Endothelial cell of umbilical vein (primary cell): ENCODE measurements around the gene CNDP1. TPM values are rescaled to one million over a fixed set of nuclear protein-coding genes. Genes with fewer than 3 reads are reported as not detected.
"Not testable (repeated sequence)": the region's sequence is repeated elsewhere in the genome, so short reads cannot be mapped to it uniquely, and the experiment has no call there.

Experiments
- BruUV-seq: library from RNA; stranded (reverse); fragments of 400-500 nt; replicated peaks from 2 replicates; lab custom pipeline; 2021; lab: Mats Ljungman, UMichigan
- CTCF ChIA-PET: fragments of 300-600, 350-600 bp; sonication (Branson Sonifier 250); formaldehyde crosslinking; loops from one replicate; lab custom pipeline; 2021; ENCODE audit warnings: antibody characterized with exemption, inconsistent platforms; lab: Charles Lee
- POLR2A ChIA-PET: fragments of 300-600, 350-600 bp; sonication (Branson Sonifier 250); formaldehyde crosslinking; loops from one replicate; lab custom pipeline; 2021; ENCODE audit warnings: antibody characterized with exemption, inconsistent platforms; lab: Charles Lee
- DNase-seq: peaks from one replicate; pipeline ENCODE4 v3.0.0-alpha.2; 2011; ENCODE audit warnings: low read depth, low spot score
- FAIRE-seq: peaks from 2 replicates; lab custom pipeline; 2011; peaks lifted over from hg19 to GRCh38; lab: Jason Lieb, UNC
- H2AFZ ChIP-seq: 2 replicates; pipeline ENCODE4 v1.6.0; 2012; ENCODE audit warnings: low read depth, low read length, control low read depth, inconsistent platforms
- H3K27ac ChIP-seq: 2 replicates; pipeline ENCODE4 v1.5.1; 2011; ENCODE audit warnings: low read depth, mild to moderate bottlenecking, control low read depth, low read length, moderate library complexity; ENCODE audit not compliant: insufficient read depth
- H3K27me3 ChIP-seq, 2 experiments: 2 replicates each; pipeline versions ENCODE4 v1.6.0 to v1.6.1; 2011; ENCODE audit warnings: low read length in 2 of 2, mixed read lengths in 1 of 2; ENCODE audit not compliant: control insufficient read depth in 2 of 2, insufficient read depth in 2 of 2
- H3K36me3 ChIP-seq, 2 experiments: 2 replicates in 1 of 2; 3 replicates in 1 of 2; pipeline ENCODE4 v1.5.1; 2011; ENCODE audit warnings: low read length in 2 of 2, mild to moderate bottlenecking in 1 of 2, moderate library complexity in 1 of 2; ENCODE audit not compliant: control insufficient read depth in 2 of 2, insufficient read depth in 2 of 2; ENCODE audit errors: extremely low read depth in 1 of 2
- H3K4me1 ChIP-seq: 3 replicates; pipeline ENCODE4 v1.5.1; 2011; ENCODE audit warnings: mild to moderate bottlenecking, low read length; ENCODE audit not compliant: control insufficient read depth, insufficient read depth; ENCODE audit errors: extremely low read depth
- H3K4me2 ChIP-seq: 2 replicates; pipeline ENCODE4 v1.6.1; 2011; ENCODE audit warnings: low read length, control low read depth, mixed read lengths; ENCODE audit not compliant: insufficient read depth
- H3K4me3 ChIP-seq, 3 experiments: fragments of 200-600 bp in 1 of 3; sonication (generic), shearing (Covaris generic) in 1 of 3; replicated peaks in 1 of 3; 2 replicates each; pipeline ENCODE4 v1.5.1; 2011 to 2016; ENCODE audit warnings: control low read depth in 3 of 3, low read length in 3 of 3, mild to moderate bottlenecking in 2 of 3, inconsistent platforms in 1 of 3, low read depth in 1 of 3, moderate library complexity in 1 of 3; ENCODE audit not compliant: insufficient read depth in 1 of 3
- H3K79me2 ChIP-seq: 2 replicates; pipeline ENCODE4 v1.6.0; 2012; ENCODE audit warnings: low read length, inconsistent platforms; ENCODE audit not compliant: control insufficient read depth, insufficient read depth
- H3K9ac ChIP-seq: replicated peaks from 2 replicates; pipeline ENCODE3; 2011; ENCODE audit warnings: low read length, control low read depth; ENCODE audit not compliant: insufficient read depth; ENCODE audit errors: extremely low read depth
- H3K9me1 ChIP-seq: replicated peaks from 3 replicates; pipeline ENCODE4 v1.6.0; 2011; ENCODE audit warnings: mild to moderate bottlenecking, low read length; ENCODE audit not compliant: control insufficient read depth, insufficient read depth; ENCODE audit errors: extremely low read depth
- H3K9me3 ChIP-seq: replicated peaks from 2 replicates; pipeline ENCODE4 v1.5.1; 2012; ENCODE audit warnings: low read length, inconsistent platforms; ENCODE audit not compliant: control insufficient read depth, insufficient read depth
- H4K20me1 ChIP-seq: replicated peaks from 2 replicates; pipeline ENCODE3; 2011; ENCODE audit warnings: mild to moderate bottlenecking, low read length; ENCODE audit not compliant: control insufficient read depth, insufficient read depth; ENCODE audit errors: extremely low read depth
- CTCF ChIP-seq, 2 donors: IDR thresholded peaks; 1 replicate in 1 of 2; 2 replicates in 1 of 2; pipeline ENCODE4 v1.5.1; 2011; ENCODE audit warnings: low read length in 2 of 2, mild to moderate bottlenecking in 2 of 2, moderate library complexity in 2 of 2, control low read depth in 1 of 2, inconsistent platforms in 1 of 2, low read depth in 1 of 2; ENCODE audit not compliant: insufficient read depth in 1 of 2; ENCODE audit errors: extremely low read depth in 1 of 2
- EZH2 ChIP-seq: IDR thresholded peaks from 2 replicates; pipeline ENCODE4 v1.6.1; 2012; ENCODE audit warnings: borderline replicate concordance, low read depth, mild to moderate bottlenecking, moderate library complexity, low read length, inconsistent platforms; ENCODE audit not compliant: severe bottlenecking
- FOS ChIP-seq: IDR thresholded peaks from 2 replicates; pipeline ENCODE4 v1.6.1; 2011; ENCODE audit warnings: mild to moderate bottlenecking, low read length, moderate library complexity, borderline replicate concordance; ENCODE audit not compliant: insufficient read depth
- GATA2 ChIP-seq: IDR thresholded peaks from 2 replicates; pipeline ENCODE4 v1.7.0; 2011; ENCODE audit warnings: low read depth, mild to moderate bottlenecking, moderate library complexity, mixed read lengths, low read length; ENCODE audit not compliant: insufficient read length, insufficient read depth
- JUN ChIP-seq: IDR thresholded peaks from 2 replicates; pipeline ENCODE4 v1.6.1; 2011; ENCODE audit warnings: borderline replicate concordance, low read depth; ENCODE audit not compliant: insufficient read length, insufficient read depth
- POLR2AphosphoS5 ChIP-seq: IDR thresholded peaks from 2 replicates; pipeline ENCODE4 v1.6.1; 2012; ENCODE audit warnings: low read depth, mild to moderate bottlenecking, control low read depth, low read length, moderate library complexity; ENCODE audit not compliant: insufficient read depth
- dilution Hi-C: fragments of 300-500 bp; cut with MboI; formaldehyde crosslinking; loops from one replicate; pipeline ENCODE4 v1.15.0; 2019; ENCODE audit warnings: low sequenced_read_pairs; ENCODE audit not compliant: extremely low pct_ligation_motif_present
- intact Hi-C: fragments of 100-400 bp; cut with micrococcal nuclease; formaldehyde crosslinking; loops from one replicate; pipeline ENCODE4 v1.10.0; 2022
- polyA plus RNA-seq, 4 experiments: library from polyadenylated mRNA; depleted of rRNA in 3 of 4; stranded (reverse) in 3 of 4; unstranded in 1 of 4; fragments of >200 nt; gene quantifications; 2 replicates each; pipeline versions ENCODE4 v1.2.1 to v1.2.3, GENCODE V29; 2011 to 2012; ENCODE audit warnings: missing spikeins in 1 of 4
- total RNA-seq: library from RNA; stranded (reverse); gene quantifications from 2 replicates; pipeline ENCODE4 v1.2.3, GENCODE V29; 2021

CNDP1 gene
- total and polyA plus RNA-seq, 2 donors (not counting 3 experiments of a cell fraction or from before 2014, with no cell fraction given): not detected

DNA sequence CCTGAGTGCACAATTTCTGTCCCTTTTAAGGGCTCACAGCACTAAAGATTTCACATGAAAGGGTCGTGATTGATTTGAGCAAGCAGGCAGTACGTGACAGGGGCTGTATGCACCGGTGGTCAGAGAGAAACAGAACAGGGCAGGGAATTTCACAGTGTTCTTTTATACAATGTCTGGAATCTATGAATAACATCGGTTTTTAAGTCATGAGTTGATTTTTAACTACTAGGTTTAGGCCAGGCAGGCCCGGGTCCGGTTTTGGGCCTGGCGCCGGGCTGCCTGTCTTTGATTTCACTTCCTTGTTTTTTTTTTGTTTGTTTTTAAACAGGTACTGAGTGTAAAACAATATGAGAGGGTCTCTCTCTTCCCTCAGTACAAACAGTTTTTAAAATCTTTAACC is 33.5 kb upstream of the CNDP1 start:
- H3K9me1 ChIP-seq, DNase-seq, dilution Hi-C loops, H3K27me3 ChIP-seq, intact Hi-C loops, POLR2A ChIA-PET, H2AFZ ChIP-seq, H3K9ac ChIP-seq, H3K4me3 ChIP-seq, BruUV-seq, H3K9me3 ChIP-seq, H3K4me2 ChIP-seq, FAIRE-seq, H4K20me1 ChIP-seq, H3K27ac ChIP-seq: not testable (repeated sequence)
- Histone ChIP-seq H3K4me1 (peaks cover 11% of the 10 kb centered on the region), H3K36me3 (peaks cover 3 to 18% of the 10 kb centered on the region in 2 experiments), H3K79me2 (peaks cover 23% of the 10 kb centered on the region)
- CTCF ChIA-PET: interaction anchor here (0.7 kb wide), 1 partner anchor 51 kb away, joined by 3 read pairs; no protein-coding TSS in a partner anchor

DNA sequence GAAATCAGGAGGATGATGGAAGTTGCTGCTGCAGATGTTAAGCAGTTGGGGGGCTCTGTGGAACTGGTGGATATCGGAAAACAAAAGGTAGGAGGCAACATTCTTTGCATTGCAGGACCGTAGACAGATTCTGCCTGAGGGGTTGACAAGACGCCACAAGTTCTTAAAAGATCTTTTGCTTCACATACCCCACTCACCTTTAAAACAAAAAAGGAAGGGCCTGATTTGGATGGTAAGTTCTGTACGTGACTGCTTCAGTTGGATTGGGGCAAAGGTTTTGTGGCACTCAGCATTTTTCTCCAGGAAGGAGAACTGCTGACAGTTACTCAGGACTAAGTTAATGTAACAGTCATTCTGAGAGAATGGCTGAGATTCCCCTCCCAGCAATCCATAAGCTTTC is 32.9 kb upstream of the CNDP1 start:
- DNase-seq (no peak), FAIRE-seq (no peak)
- TF ChIP-seq GATA2 (no peak), POLR2AphosphoS5 (no peak), JUN (no peak), CTCF (IDR thresholded peaks at IDR 0.05; ENCODE audit: extremely low read depth in 1 of 2, insufficient read depth in 1 of 2, low read depth in 1 of 2, low read length in 2 of 2) (no peak), EZH2 (no peak), FOS (no peak)
- no peaks in the 10 kb centered on the region for H3K27me3 ChIP-seq
- H3K9me3 ChIP-seq: no peaks in the 10 kb centered on the region
- H3K4me3 ChIP-seq: no peak overlapping the region
- intact Hi-C loops: no loop called here
- H3K4me1 ChIP-seq: peaks cover 11% of the 10 kb centered on the region
- H3K4me2 ChIP-seq: no peak overlapping the region
- no peaks in the 10 kb centered on the region for H3K9me1 ChIP-seq
- BruUV-seq: no TSS peak
- no peak overlapping the region for H2AFZ ChIP-seq
- no peak overlapping the region for H3K9ac ChIP-seq
- H4K20me1 ChIP-seq: no peaks in the 10 kb centered on the region
- ChIA-PET POLR2A (no interaction called here), CTCF (no interaction called here)
- H3K27ac ChIP-seq: no peak overlapping the region
- peaks cover 23% of the 10 kb centered on the region for H3K79me2 ChIP-seq
- dilution Hi-C loops: no loop called here
- H3K36me3 ChIP-seq: peaks cover 3 to 20% of the 10 kb centered on the region in 2 experiments
